ENCODE results near the gene ANKRD12.

- TF ChIP-seq CTCF (conservative IDR thresholded peaks at IDR 0.05; ENCODE audit: low read length) (no peak), EZH2phosphoT487 (IDR thresholded peaks at IDR 0.05; ENCODE audit: borderline replicate concordance) (no peak)
Observed at GRCh38 chr18:9233771-9234440, 97.3 kb downstream of the ANKRD12 start.

All from Loucy (cell line).